GM21529 (cell line): Measurements from ENCODE around the gene SLC2A10.

ENCODE experiments used
- ATAC-seq: cut with Tn5 transposase; IDR thresholded peaks from one replicate; pipeline ENCODE4 v1.9.1; 2021; ENCODE audit not compliant: unreplicated experiment

SLC2A10 gene

GRCh38 chr20:46681032-46681854, 28.2 kb upstream of the SLC2A10 start:
- ATAC-seq, result no peak

DNA sequence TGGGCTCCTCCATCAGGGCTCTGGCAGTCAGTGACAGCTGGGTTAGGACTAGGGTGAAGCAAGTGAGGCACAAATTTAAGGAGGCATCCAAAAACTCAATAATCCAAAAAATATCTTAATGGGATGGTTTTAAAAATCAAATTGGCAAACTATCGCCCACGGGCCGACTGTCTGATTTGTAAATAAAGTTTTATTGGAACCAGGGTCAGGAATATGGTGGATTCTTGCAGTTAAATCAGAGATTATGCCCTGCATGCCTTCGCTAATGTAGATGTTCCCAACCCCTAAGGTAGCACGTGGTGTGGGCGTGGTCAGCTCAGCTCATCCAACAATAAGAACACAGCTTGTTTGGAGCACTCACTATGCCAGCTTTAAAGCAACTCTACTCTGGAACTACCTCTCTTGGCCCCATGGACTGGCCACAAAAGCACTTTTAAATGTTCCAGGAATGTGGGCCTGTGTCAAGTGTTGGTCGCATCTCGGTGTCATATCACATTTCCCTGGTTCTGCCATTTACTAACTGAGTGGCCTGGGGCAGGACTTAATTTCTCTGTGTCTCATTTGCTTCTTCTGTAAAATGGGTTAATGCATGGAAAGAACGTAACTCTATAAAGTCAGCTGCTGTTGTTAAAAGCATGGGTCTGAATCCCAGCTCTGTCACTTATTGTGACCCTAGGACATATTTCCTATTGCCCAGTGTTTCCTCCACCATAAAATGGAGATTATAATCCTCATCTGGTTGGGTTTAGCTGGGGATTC, 27.2 kb upstream of the SLC2A10 start:
- ATAC-seq, result no peak

DNA sequence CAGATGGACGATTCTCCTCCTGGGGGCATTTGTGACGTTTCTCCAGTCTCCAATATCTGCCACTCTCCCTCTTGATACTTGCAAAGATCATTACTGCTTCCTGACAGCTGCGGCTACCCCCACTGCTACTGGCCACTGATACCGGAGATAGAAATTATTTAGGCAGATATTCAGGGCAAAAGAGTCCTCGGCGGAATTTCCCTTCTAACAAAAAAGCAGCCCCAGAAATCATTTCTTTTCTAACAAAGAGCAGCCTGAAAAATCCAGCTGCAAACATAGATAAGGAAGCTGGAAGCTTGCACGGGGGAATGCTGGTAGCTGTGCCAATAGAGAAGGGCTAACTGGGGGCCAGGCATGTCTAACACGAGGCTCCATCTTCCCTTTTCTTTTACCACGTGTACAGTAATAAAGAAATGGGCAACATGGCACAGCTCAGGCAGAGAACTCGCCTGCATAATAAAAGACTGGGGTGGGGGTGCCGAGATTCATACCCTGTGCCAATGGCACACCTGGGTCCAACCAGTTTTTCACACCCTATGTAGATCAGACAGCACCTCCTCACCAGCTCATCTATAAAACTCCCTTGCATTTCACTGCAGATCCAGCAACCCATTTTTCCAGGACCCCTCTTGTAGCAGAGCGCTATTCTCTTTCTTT, 26.3 kb upstream of the SLC2A10 start:
- ATAC-seq, result no peak

DNA sequence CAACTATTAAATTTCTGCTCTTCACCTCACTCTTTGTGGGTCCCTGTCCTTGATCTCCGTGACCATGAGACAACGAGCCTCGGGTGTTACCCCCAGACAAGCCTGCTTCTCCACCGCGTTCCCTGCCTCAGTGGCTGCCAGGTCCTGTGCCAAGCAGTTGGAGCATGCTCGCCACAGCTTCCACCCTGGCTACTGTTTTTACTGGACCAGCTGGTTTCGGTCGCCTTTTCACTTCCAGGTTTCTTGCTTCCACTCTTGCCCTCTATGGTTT, 25.8 kb upstream of the SLC2A10 start:
- ATAC-seq, result no peak

DNA sequence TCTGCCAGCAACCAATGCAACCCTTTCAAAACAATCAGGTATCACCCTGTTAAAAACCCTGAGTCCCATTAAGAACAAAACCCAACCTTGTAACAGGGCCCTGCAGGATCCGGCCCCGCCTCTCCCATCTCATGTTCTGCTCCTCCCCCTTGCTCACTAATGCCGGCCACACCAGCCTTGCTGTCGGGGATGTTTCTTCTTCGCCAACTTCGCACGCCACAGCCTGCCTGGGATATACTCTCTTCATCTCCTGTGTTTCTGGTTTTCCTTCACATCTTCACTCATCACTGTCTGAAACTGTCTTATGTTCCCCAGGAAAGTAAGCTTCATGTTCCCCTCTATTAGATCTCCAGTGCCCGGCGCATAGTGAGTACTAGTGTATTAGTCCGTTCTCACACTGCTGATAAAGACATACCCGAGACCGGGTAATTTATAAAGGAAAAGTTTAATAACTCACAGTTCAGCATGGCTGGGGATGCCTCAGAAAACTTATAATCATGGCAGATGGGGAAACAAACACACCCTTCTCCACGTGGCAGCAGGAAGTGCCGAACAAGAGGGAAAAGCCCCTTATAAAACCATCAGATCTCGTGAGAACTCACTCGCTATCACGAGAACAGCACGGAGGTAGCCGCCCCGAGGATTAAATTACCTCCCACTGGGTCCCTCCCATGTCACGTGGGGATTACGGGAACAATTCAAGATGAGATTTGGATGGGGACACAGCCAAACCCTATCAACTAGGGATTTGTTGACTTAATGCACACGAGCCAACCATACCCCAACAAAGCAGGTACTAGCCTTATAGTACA, 25.3 kb upstream of the SLC2A10 start:
- no peak for ATAC-seq

GRCh38 chr20:46688151-46689081, 21.0 kb upstream of the SLC2A10 start:
- ATAC-seq, result no peak

DNA sequence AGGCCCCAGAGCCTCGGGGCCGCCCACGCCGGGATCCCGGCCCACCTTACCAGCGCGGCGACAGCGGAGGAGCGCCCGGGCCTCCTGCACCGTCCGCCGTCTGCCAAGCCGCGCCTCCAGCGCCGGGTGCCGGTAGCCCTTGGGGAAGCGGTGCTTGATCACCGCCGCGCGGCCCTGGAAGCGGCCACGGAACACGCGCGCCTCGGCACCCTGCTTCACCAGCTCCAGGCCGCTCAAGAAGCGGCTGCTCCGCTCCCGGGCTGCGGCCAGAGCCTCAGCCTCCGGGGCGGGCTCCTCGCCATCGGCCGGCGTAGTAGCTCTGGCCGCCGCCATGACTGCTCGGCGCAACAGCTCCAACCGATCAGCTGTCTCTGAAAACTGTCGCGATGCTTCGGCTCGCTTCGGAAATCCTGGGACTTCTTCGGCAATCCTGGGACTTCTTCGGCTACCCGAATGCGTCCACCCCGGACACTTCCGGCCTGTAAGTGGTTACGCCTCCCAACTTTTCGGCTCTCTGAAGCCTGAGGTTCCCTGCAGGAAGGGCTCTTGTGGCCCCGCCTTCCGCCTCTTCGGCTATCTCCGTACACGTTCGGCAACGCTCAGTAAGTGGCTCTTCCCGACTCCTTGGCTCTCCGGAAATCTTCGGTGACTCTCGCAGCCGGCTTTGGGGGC, 20.2 kb upstream of the SLC2A10 start, which contains the start of gene TP53RK:
Gene TP53RK, minus strand, starts transcription at position 363 of the 672 bp plus-strand sequence. Its CDS starts 30 bp downstream, at position 333.
- peak; percentile 92 for ATAC-seq

DNA sequence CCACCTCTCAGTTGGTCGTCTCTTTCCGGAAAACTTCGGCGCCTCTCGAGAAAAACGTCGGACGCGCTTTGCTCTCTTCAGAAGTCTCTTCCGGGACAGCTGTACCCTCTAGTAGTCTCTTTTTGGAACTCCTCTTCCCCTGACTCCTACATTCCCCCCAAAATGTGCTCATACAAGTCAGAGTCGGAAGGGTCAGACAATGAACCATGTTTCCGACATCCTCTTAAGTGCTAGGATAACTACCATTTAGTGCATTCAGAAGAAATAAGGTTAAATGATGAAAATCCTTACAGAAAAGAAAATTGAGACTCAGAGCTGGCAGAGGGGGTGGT, 19.7 kb upstream of the SLC2A10 start:
- no peak for ATAC-seq

- ATAC-seq, result no peak
These were observed 19.0 kb upstream of the SLC2A10 start for GRCh38 chr20:46690219-46691106.

DNA sequence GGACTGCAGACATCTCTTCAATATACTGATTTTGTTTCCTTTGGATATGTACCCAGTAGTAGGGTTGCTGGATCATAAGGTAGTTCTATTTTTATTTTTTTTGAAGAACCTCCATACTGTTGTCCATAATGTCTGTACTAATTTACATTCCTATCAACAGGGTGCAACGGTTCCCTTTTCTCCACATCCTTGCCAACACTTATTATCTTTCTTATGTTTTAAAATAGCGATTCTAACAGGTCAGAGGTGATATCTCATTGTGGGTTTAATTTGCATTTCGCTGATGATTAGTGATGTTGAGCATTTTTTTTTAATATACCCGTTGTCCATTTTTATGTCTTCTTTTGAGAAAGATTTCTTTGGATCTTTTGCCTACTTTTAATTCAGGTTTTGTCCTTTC, 18.3 kb upstream of the SLC2A10 start:
- ATAC-seq, result no peak

DNA sequence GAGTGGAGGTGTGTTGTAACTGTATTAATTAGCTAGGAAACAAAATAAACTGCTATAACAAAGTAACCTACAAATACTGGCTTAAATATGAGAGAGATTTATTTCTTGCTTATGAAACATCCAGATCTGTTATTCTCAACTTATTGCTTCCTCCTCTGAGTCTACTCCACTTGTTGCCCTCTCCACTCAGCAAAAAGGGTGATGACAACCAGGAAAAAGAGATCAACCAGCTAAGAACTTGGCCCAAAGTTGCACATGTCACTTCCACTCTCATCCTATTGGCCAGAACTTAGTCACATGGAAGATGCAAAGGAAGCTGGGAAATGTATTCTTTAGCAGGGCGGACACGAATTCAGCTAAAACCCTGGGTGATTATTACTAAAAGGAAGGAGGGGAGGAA, 15.0 kb upstream of the SLC2A10 start:
- ATAC-seq, result no peak

DNA sequence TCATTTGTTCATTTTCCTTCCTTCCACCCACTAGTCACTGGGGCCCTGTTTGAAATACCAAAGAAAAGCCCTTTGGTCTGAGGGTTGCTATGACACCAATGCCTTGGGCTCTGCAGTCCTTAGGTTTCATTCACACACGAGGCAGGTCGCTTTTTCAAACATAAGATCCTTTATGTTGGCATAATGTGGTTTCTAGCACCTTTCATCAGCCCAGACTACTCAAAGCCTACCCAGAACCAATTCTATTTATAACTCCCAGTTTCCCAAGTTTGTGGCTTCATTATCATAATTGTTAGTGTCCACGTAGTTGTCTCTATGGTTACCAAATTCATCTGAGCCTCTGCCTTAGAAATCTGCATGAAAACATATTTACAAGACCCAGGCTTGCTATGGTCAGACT, 13.6 kb upstream of the SLC2A10 start:
- no peak for ATAC-seq

DNA sequence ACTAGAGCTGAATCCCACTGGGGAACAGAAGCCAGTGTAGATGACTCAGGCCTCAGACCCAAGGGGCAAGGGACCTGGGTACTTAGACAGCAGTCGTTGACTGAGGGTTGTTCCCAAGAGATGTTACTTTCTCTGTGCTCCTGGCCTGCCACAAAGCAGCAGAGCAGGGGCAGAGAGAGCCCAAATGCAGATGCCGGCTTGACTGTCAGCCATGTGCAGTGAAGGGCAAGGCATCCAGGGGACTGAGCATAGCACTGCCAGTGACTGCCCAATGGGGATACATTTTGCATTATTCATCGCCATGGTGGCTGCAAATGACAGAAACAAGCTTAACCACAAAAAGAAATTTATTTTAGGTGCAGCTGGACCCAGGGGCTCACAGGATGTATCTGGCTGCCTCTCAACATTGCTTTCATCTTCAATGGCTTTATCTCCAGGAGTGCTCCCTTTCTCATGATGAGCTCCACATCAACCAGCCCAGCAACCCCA, 12.6 kb upstream of the SLC2A10 start:
- ATAC-seq, result no peak

GRCh38 chr20:46698788-46699187, 10.7 kb upstream of the SLC2A10 start:
- no peak for ATAC-seq

DNA sequence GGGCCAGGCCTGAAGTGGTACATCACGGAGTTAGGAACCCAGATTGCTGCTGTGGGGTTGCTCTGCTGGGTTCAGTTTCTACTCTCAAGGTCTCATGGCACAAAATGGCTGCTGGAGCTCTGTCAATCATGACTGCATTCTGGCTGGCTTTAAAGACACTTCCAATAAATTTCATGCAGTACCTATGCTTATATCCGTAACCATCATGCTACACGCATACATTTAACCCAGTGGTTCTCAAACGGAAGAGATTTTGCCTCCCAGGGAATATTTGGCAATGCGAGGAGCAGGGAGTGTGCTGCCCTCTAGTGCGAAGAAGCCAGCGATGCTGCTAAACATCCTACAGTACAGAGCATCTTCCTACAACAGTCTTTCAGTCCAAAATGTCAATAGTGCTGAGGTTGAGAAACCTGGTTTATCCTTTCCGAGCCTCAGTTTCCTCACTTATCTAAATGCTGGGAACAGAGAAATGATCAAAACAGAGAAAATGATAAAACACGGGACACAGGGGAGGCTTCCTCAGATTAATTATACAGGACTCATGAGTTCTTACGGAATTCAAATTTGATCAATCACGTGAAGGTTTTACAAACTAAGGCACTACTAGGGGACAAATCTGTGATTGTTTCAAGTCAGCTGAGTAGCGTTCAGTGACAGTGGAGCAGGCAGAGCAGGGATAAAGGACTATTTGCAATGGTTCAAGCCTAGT, 9.6 kb upstream of the SLC2A10 start:
- ATAC-seq, result no peak

DNA sequence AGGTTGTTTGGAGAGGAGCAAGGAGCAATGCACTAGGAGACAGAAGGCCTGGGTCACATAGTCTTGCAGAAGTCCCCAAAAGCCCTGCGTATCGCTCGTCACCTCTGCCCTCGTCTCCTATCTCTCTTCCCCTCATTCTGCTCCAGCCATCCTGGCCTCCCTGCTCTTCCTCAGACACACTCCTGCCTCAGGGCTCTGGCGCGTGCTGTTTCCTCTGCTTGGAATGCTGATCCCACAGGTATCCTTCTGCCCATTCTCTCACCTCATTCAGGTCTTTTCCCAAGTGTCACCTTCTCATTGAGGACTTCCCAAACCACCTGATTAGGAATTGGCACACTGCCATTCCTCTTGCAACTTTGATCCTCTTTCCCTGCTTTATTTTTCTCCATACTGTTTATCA, 9.0 kb upstream of the SLC2A10 start:
- no peak for ATAC-seq

GRCh38 chr20:46701057-46701456, 8.4 kb upstream of the SLC2A10 start:
- ATAC-seq, result no peak

- no peak for ATAC-seq
These were observed 7.9 kb upstream of the SLC2A10 start for GRCh38 chr20:46701556-46701955.
